Activated CD4-positive, alpha-beta T cell treated with anti-CD3 and anti-CD28 coated beads, Interleukin-2, amount 10 ng/mL, durations not matched to agents 7 days and 5 days (primary cell): ENCODE results near the gene ASPRV1. TPM values are rescaled to one million over a fixed set of nuclear protein-coding genes. Genes with fewer than 3 reads are reported as not detected.
"Not testable (repeated sequence)": the region's sequence is repeated elsewhere in the genome, so short reads cannot be mapped to it uniquely, and the experiment has no call there.

Source experiments
- CTCF ChIA-PET: fragments of 350-600 bp; sonication (Branson Sonifier 250); formaldehyde crosslinking; loops from one replicate; lab custom pipeline; 2021; ENCODE audit warnings: antibody characterized with exemption; lab: Charles Lee
- POLR2A ChIA-PET: fragments of 350-600 bp; sonication (Branson Sonifier 250); formaldehyde crosslinking; loops from one replicate; lab custom pipeline; 2021; ENCODE audit warnings: antibody characterized with exemption; lab: Charles Lee
- DNase-seq: peaks from one replicate; pipeline ENCODE4 v3.0.0-alpha.2; 2020
- H3K27ac Mint-ChIP-seq: one replicate; pipeline ENCODE4 v1.8.0; 2021; ENCODE audit warnings: mild to moderate bottlenecking, moderate library complexity, mixed read lengths
- H3K27me3 Mint-ChIP-seq: one replicate; pipeline ENCODE4 v1.8.0; 2021; ENCODE audit warnings: mixed read lengths
- H3K36me3 Mint-ChIP-seq: one replicate; pipeline ENCODE4 v1.8.0; 2021; ENCODE audit warnings: low read depth, mixed read lengths
- H3K4me1 Mint-ChIP-seq: one replicate; pipeline ENCODE4 v1.8.0; 2021; ENCODE audit warnings: mixed read lengths
- H3K4me3 Mint-ChIP-seq: one replicate; pipeline ENCODE4 v1.8.0; 2021; ENCODE audit warnings: mild to moderate bottlenecking, moderate library complexity, mixed read lengths
- H3K9me3 Mint-ChIP-seq: one replicate; pipeline ENCODE4 v1.8.0; 2021; ENCODE audit warnings: mixed read lengths
- total RNA-seq, 2 experiments: library from RNA; stranded (reverse); gene quantifications; one replicate each; pipeline ENCODE4 v1.2.3, GENCODE V29; 2021

The ASPRV1 gene
- under 1 TPM; 0.69 to 0.99 TPM for total RNA-seq

DNA sequence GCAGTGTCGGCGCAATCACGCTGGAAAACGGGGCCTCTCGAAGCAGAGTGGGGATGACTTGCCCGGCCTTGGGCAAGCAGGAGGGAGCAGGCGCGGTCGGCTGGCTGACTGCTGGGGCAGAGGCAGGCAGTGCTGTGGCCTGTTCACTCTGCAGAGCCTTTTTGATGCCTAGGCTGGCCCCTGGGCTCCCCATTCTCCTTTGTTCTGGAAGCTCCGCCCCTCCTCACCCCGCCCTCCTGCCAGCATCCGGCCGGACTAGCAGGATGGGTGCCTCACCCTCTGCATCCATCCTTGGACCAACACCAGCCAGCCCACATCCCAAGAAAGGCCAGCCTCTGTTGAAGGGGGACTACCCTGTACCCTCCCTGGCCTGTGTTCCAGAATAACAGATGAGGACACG, at the start of gene ASPRV1:
TSS of gene ASPRV1 (minus strand) at position 136 of the 400 bp plus-strand sequence. CDS start 195 bp downstream, outside the sequence.
- Mint-ChIP-seq H3K4me3 (no peak within 1 kb of the TSS), H3K9me3 (no peaks in the 10 kb centered on the region), H3K4me1 (peaks cover 11% of the 10 kb centered on the region), H3K27me3 (peaks cover 21% of the 10 kb centered on the region), H3K36me3 (no peaks in the 10 kb centered on the region), H3K27ac (no peak within 1 kb of the TSS)
- POLR2A ChIA-PET = no interaction called here
- CTCF ChIA-PET = interaction anchor here (1.2 kb wide), 1 partner anchor 60 kb away, joined by 3 read pairs; no protein-coding TSS in a partner anchor
- DNase-seq = no peak

- Mint-ChIP-seq H3K27ac (no peak overlapping the region), H3K4me3 (no peak overlapping the region), H3K27me3 (no peaks in the 10 kb centered on the region), H3K36me3 (peaks cover 11% of the 10 kb centered on the region), H3K4me1 (peaks cover 18% of the 10 kb centered on the region), H3K9me3 (no peaks in the 10 kb centered on the region)
- no peak for DNase-seq
- CTCF ChIA-PET = interaction anchor here (1.5 kb wide), 1 partner anchor 33 kb away, joined by 3 read pairs; no protein-coding TSS in a partner anchor
- POLR2A ChIA-PET = no interaction called here
Measured at GRCh38 chr2:70010576-70011111, 49.2 kb upstream of the ASPRV1 start.

GRCh38 chr2:70009762-70010575, 48.5 kb upstream of the ASPRV1 start:
- no peak for DNase-seq
- Mint-ChIP-seq H3K4me3 (no peak overlapping the region), H3K36me3 (peaks cover 6% of the 10 kb centered on the region), H3K4me1 (peaks cover 13% of the 10 kb centered on the region), H3K9me3 (no peaks in the 10 kb centered on the region), H3K27ac (no peak overlapping the region), H3K27me3 (no peaks in the 10 kb centered on the region)
- ChIA-PET POLR2A (interaction anchor here (0.6 kb wide), 1 partner anchor 25 kb away, joined by 4 read pairs; no protein-coding TSS in a partner anchor), CTCF (interaction anchor here (1.2 to 1.5 kb wide), 2 partner anchors 33 to 66 kb away, joined by 3 read pairs; no protein-coding TSS in a partner anchor)

DNA sequence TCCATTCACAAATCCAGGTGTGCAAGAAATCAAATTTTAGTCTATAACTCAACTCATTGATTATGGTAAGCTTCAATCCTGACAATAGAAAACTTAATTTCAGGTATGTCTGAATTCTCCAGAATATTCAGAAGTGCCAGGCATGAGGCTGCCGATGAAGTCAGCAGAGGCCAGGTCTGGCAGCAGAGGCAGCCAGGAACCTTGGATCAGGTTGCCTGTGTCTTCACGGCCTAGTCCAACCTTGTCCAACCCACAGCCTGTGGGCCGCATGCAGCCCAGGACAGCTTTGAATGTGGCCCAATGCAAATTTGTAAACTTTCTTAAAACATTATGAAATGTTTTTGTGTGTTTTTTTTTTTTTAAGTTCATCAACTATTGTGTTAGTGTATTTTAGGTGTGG, 46.9 kb upstream of the ASPRV1 start:
- no peak overlapping the region for H3K4me3 Mint-ChIP-seq
- H3K4me1 Mint-ChIP-seq = peaks cover 8% of the 10 kb centered on the region
- DNase-seq = no peak
- ChIA-PET POLR2A (no interaction called here), CTCF (interaction anchor here (0.9 to 1.0 kb wide), 2 partner anchors 15 to 63 kb away, joined by 3 to 4 read pairs; no protein-coding TSS in a partner anchor)
- H3K36me3 Mint-ChIP-seq = no peaks in the 10 kb centered on the region
- H3K27me3 Mint-ChIP-seq = no peaks in the 10 kb centered on the region
- H3K27ac Mint-ChIP-seq = no peak overlapping the region
- H3K9me3 Mint-ChIP-seq = no peaks in the 10 kb centered on the region

- Mint-ChIP-seq H3K4me3 (no peak overlapping the region), H3K27me3 (no peaks in the 10 kb centered on the region), H3K27ac (no peak overlapping the region), H3K36me3 (no peaks in the 10 kb centered on the region), H3K4me1 (peaks cover 15% of the 10 kb centered on the region), H3K9me3 (no peaks in the 10 kb centered on the region)
- ChIA-PET POLR2A (no interaction called here), CTCF (interaction anchor here (0.6 to 1.6 kb wide), 8 partner anchors 9 to 135 kb away, joined by 3 to 4 read pairs (median 3); no protein-coding TSS in a partner anchor)
- DNase-seq = no peak
Measured at GRCh38 chr2:70007151-70007550, 45.7 kb upstream of the ASPRV1 start.

DNA sequence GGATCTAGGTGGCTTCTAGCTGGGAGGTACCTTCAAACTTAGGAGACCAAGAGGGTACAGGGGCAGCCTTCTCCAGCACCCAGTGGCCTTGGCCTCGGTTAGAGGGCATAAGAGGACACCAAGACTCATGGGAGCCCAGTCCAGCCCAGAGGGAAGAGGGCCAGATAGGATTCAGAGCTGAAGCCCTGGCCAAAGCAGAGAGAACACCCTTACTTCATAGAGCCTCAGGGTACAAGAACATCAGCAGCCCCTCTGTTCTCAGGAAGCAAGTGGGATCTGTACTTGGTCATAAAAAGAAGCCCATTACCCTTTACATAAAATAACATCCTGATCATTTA, 45.0 kb upstream of the ASPRV1 start:
- H3K4me3 Mint-ChIP-seq = no peak overlapping the region
- no peak overlapping the region for H3K27ac Mint-ChIP-seq
- ChIA-PET CTCF (interaction anchor here (1.3 to 1.6 kb wide), 2 partner anchors 9 to 31 kb away, joined by 3 to 4 read pairs; no protein-coding TSS in a partner anchor), POLR2A (no interaction called here)
- H3K36me3 Mint-ChIP-seq = no peaks in the 10 kb centered on the region
- no peaks in the 10 kb centered on the region for H3K9me3 Mint-ChIP-seq
- peaks cover 18% of the 10 kb centered on the region for H3K4me1 Mint-ChIP-seq
- H3K27me3 Mint-ChIP-seq = no peaks in the 10 kb centered on the region
- no peak for DNase-seq

- H3K9me3 Mint-ChIP-seq = no peaks in the 10 kb centered on the region
- POLR2A ChIA-PET = no interaction called here
Measured at GRCh38 chr2:70005752-70006446, 44.5 kb upstream of the ASPRV1 start.

DNA sequence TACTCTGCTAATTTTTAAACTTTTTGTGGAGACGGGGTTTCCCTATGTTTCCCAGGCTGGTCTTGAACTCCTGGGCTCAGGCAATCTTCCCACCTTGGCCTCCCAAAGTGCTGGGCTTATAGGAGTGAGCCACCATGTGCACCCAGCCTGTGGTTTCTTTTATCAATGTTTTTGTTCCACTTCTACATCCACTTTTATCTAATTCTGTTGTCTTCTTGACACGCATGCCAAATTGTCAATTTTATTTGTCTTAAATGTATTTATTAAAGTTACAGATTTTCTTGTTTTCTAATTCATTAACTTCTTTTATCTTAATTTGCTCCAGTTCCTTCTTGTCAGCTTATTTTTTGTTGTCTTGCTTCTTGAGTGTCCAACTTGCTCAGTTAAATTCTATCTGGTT, 43.8 kb upstream of the ASPRV1 start:
- Mint-ChIP-seq H3K36me3 (no peaks in the 10 kb centered on the region), H3K4me1 (peaks cover 12% of the 10 kb centered on the region), H3K4me3 (no peak overlapping the region), H3K9me3 (no peaks in the 10 kb centered on the region), H3K27me3 (no peaks in the 10 kb centered on the region), H3K27ac (no peak overlapping the region)
- no peak for DNase-seq
- POLR2A ChIA-PET = no interaction called here
- CTCF ChIA-PET = interaction anchor here (1.4 kb wide), 1 partner anchor 27 kb away, joined by 3 read pairs; no protein-coding TSS in a partner anchor

More at GRCh38 chr2:70005752-70006446, 44.5 kb upstream of the ASPRV1 start:
- CTCF ChIA-PET = interaction anchor here (1.3 to 1.6 kb wide), 3 partner anchors 8 to 31 kb away, joined by 3 to 4 read pairs (median 3); no protein-coding TSS in a partner anchor
- H3K27ac Mint-ChIP-seq = no peak overlapping the region
- H3K36me3 Mint-ChIP-seq = no peaks in the 10 kb centered on the region
- no peak overlapping the region for H3K4me3 Mint-ChIP-seq
- DNase-seq = no peak
- H3K4me1 Mint-ChIP-seq = peaks cover 18% of the 10 kb centered on the region
- H3K27me3 Mint-ChIP-seq = no peaks in the 10 kb centered on the region

- ChIA-PET CTCF (interaction anchor here (1.2 to 1.7 kb wide), 2 partner anchors 21 to 29 kb away, joined by 4 read pairs; no protein-coding TSS in a partner anchor), POLR2A (no interaction called here)
- Mint-ChIP-seq H3K9me3 (no peaks in the 10 kb centered on the region), H3K27me3 (no peaks in the 10 kb centered on the region), H3K4me3 (no peak overlapping the region), H3K27ac (no peak overlapping the region), H3K4me1 (peaks cover 14% of the 10 kb centered on the region), H3K36me3 (no peaks in the 10 kb centered on the region)
- DNase-seq = no peak
Measured at GRCh38 chr2:70003093-70003830, 41.8 kb upstream of the ASPRV1 start.

GRCh38 chr2:70002241-70002899, 40.9 kb upstream of the ASPRV1 start:
- no peak overlapping the region for H3K27ac Mint-ChIP-seq
- ChIA-PET CTCF (interaction anchor here (1.0 to 1.7 kb wide), 2 partner anchors 22 to 36 kb away, joined by 3 to 4 read pairs; no protein-coding TSS in a partner anchor), POLR2A (no interaction called here)
- H3K4me1 Mint-ChIP-seq = peaks cover 21% of the 10 kb centered on the region
- no peak overlapping the region for H3K4me3 Mint-ChIP-seq
- no peak for DNase-seq
- no peaks in the 10 kb centered on the region for H3K36me3 Mint-ChIP-seq
- H3K9me3 Mint-ChIP-seq = no peaks in the 10 kb centered on the region
- H3K27me3 Mint-ChIP-seq = no peaks in the 10 kb centered on the region

- POLR2A ChIA-PET, H3K4me3 Mint-ChIP-seq, H3K27ac Mint-ChIP-seq, DNase-seq, H3K9me3 Mint-ChIP-seq, H3K27me3 Mint-ChIP-seq, H3K36me3 Mint-ChIP-seq: not testable (repeated sequence)
- peaks cover 24% of the 10 kb centered on the region for H3K4me1 Mint-ChIP-seq
- CTCF ChIA-PET = interaction anchor here (0.7 kb wide), 1 partner anchor 37 kb away, joined by 4 read pairs; no protein-coding TSS in a partner anchor
Measured at GRCh38 chr2:70000529-70000928, 39.1 kb upstream of the ASPRV1 start.
